Endometrial microvascular endothelial cells (primary cell): ENCODE measurements around the gene TSKU. TPM values are rescaled to one million over a fixed set of nuclear protein-coding genes. Genes with fewer than 3 reads are reported as not detected.

ENCODE experiments used
- in situ Hi-C: cut with HindIII; loops from 2 replicates; pipeline ENCODE4 v1.10.0; 2017; ENCODE audit warnings: low sequenced_read_pairs, low pct_unique_long_range_greater_than_20kb; ENCODE audit errors: inconsistent ontology term
- total RNA-seq: library from RNA; depleted of rRNA; stranded (reverse); fragments of >200 nt; gene quantifications from one replicate; pipeline ENCODE4 v1.2.3, GENCODE V29; 2015; ENCODE audit errors: inconsistent ontology term

TSKU gene
- total RNA-seq, 1 donor from 2014 or later: 8.2 TPM

GRCh38 chr11:76795936-76796441, 12.8 kb downstream of the TSKU start:
- in situ Hi-C loops: no loop called here

GRCh38 chr11:76796511-76797198, 13.5 kb downstream of the TSKU start:
- in situ Hi-C loops: no loop called here

GRCh38 chr11:76797341-76798201, 14.4 kb downstream of the TSKU start:
- in situ Hi-C loops: no loop called here

- in situ Hi-C loops: no loop called here
These were observed 15.0 kb downstream of the TSKU start for GRCh38 chr11:76798202-76798581.

- in situ Hi-C loops: no loop called here
These were observed 15.5 kb downstream of the TSKU start for GRCh38 chr11:76798671-76799065.

GRCh38 chr11:76799066-76799804, 16.1 kb downstream of the TSKU start:
- in situ Hi-C loops: no loop called here

GRCh38 chr11:76800466-76801200, 17.5 kb downstream of the TSKU start:
- in situ Hi-C loops: no loop called here

- in situ Hi-C loops: no loop called here
These were observed 18.1 kb downstream of the TSKU start for GRCh38 chr11:76801225-76801624.

- in situ Hi-C loops: no loop called here
These were observed 18.6 kb downstream of the TSKU start for GRCh38 chr11:76801736-76802135.

GRCh38 chr11:76802151-76802550, 19.0 kb downstream of the TSKU start:
- in situ Hi-C loops: no loop called here

- in situ Hi-C loops: no loop called here
These were observed 19.5 kb downstream of the TSKU start for GRCh38 chr11:76802621-76803020.

- in situ Hi-C loops: no loop called here
These were observed 19.9 kb downstream of the TSKU start for GRCh38 chr11:76803023-76803422.

- in situ Hi-C loops: no loop called here
These were observed 20.9 kb downstream of the TSKU start for GRCh38 chr11:76803811-76804600.

GRCh38 chr11:76805206-76805913, 22.2 kb downstream of the TSKU start:
- in situ Hi-C loops: no loop called here

GRCh38 chr11:76806131-76806530, 23.0 kb downstream of the TSKU start:
- in situ Hi-C loops: no loop called here

- in situ Hi-C loops: no loop called here
These were observed 23.6 kb downstream of the TSKU start for GRCh38 chr11:76806608-76807205.

GRCh38 chr11:76807206-76807875, 24.2 kb downstream of the TSKU start:
- in situ Hi-C loops: no loop called here
